ENCODE data around the gene HSPA1L.
"Not testable (repeated sequence)": the region's sequence is repeated elsewhere in the genome, so short reads cannot be mapped to it uniquely, and the experiment has no call there.

GRCh38 chr6:31808599-31808998 lies 6.5 kb downstream of the HSPA1L start:
- not testable (repeated sequence) for TF ChIP-seq CTCF (IDR thresholded peaks at IDR 0.05); OVOL2 (CRISPR knock-in tag; IDR thresholded peaks at IDR 0.05; ENCODE audit: borderline replicate concordance); AR (CRISPR knock-in tag; IDR thresholded peaks at IDR 0.05); NFYB (CRISPR knock-in tag; conservative IDR thresholded peaks at IDR 0.05; ENCODE audit: low read depth); CBFB (CRISPR knock-in tag; IDR thresholded peaks at IDR 0.05; ENCODE audit: low read depth); ARID4B (CRISPR knock-in tag; IDR thresholded peaks at IDR 0.05; ENCODE audit: borderline replicate concordance); TP53 (CRISPR knock-in tag; IDR thresholded peaks at IDR 0.05); MLX (CRISPR knock-in tag; IDR thresholded peaks at IDR 0.05); ATF6 (CRISPR knock-in tag; IDR thresholded peaks at IDR 0.05); JUN (CRISPR knock-in tag; IDR thresholded peaks at IDR 0.05); E2F4 (CRISPR knock-in tag; IDR thresholded peaks at IDR 0.05; ENCODE audit: borderline replicate concordance, low read depth); FOXP1 (CRISPR knock-in tag; IDR thresholded peaks at IDR 0.05; ENCODE audit: borderline replicate concordance); PREB (CRISPR knock-in tag; IDR thresholded peaks at IDR 0.05; ENCODE audit: borderline replicate concordance); NR3C1 (CRISPR knock-in tag; conservative IDR thresholded peaks at IDR 0.05; ENCODE audit: low read depth)
